Activated CD4-positive, alpha-beta memory T cell treated with anti-CD3 and anti-CD28 coated beads, Interleukin-2, amount 10 ng/mL, durations not matched to agents 7 days and 5 days (primary cell): Measurements from ENCODE around the gene BICRAL. TPM values are rescaled to one million over a fixed set of nuclear protein-coding genes. Genes with fewer than 3 reads are reported as not detected.

Experiments used
- CTCF ChIA-PET: fragments of 350-600 bp; sonication (Branson Sonifier 250); formaldehyde crosslinking; loops from one replicate; lab custom pipeline; 2021; ENCODE audit warnings: antibody characterized with exemption, inconsistent platforms; lab: Charles Lee
- POLR2A ChIA-PET: fragments of 350-600 bp; sonication (Branson Sonifier 250); formaldehyde crosslinking; loops from one replicate; lab custom pipeline; 2021; ENCODE audit warnings: antibody characterized with exemption; lab: Charles Lee
- DNase-seq: peaks from one replicate; pipeline ENCODE4 v3.0.0-alpha.2; 2020
- H3K27ac Mint-ChIP-seq: one replicate; pipeline ENCODE4 v1.8.0; 2021; ENCODE audit warnings: mild to moderate bottlenecking, mixed read lengths
- H3K27me3 Mint-ChIP-seq: one replicate; pipeline ENCODE4 v1.8.0; 2021; ENCODE audit warnings: mixed read lengths
- H3K36me3 Mint-ChIP-seq: one replicate; pipeline ENCODE4 v1.8.0; 2021; ENCODE audit warnings: low read depth, mixed read lengths
- H3K4me1 Mint-ChIP-seq: one replicate; pipeline ENCODE4 v1.8.0; 2021; ENCODE audit warnings: mixed read lengths
- H3K4me3 Mint-ChIP-seq: one replicate; pipeline ENCODE4 v1.8.0; 2021; ENCODE audit warnings: mild to moderate bottlenecking, mixed read lengths
- H3K9me3 Mint-ChIP-seq: one replicate; pipeline ENCODE4 v1.8.0; 2021; ENCODE audit warnings: mixed read lengths
- total RNA-seq, 2 experiments: library from RNA; stranded (reverse); gene quantifications; one replicate each; pipeline ENCODE4 v1.2.3, GENCODE V29; 2021

Gene BICRAL
- total RNA-seq, 2 experiments from 2014 or later, result 27.9 to 28.1 TPM

DNA sequence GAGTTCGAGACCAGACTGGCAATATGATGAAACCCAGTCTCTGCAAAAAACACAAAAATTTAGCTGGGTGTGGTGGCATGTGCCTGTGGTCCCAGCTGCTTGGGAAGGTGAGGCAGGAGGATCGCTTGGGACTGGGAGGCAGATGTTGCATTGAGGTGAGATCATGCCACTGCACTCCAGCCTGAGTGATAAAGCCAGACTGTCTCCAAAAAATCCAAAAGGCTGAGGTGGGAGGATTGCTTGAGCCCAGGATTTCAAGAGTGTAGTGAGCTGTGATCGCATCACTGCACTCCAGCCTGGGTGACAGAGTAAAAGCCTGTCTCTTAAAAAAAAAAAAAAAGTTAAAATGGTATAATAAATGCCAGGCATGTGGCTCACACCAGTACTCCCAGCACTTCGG, 132.7 kb downstream of the BICRAL start:
- CTCF ChIA-PET, result interaction anchor here (0.7 kb wide), 1 partner anchor 14 kb away, joined by 4 read pairs; no protein-coding TSS in a partner anchor
- POLR2A ChIA-PET, result interaction anchor here (3.6 kb wide), 1 partner anchor 15 kb away, joined by 11 read pairs; the partner anchor contains the start of gene CNPY3
- H3K27me3 Mint-ChIP-seq, result peaks cover 15% of the 10 kb centered on the region

DNA sequence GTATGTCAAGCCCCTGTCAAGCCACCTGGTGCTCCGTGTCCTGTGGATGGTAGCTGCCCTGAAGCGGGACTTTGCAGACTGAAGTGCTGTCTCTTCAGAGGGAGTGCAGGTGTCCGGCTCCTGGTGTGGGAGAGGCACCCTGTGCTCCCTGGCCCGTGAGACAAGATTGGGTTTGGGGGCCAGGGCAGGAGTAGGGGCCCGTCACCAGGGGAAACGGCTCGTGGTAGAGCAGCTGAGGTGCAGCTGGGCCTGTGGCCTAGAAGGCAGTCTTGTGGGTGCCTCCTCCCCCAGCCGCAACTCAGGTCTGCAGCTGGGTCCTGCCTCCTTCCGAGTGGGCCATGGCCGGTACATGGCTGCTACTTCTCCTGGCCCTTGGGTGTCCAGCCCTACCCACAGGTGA, 133.9 kb downstream of the BICRAL start, which contains the start of gene PTCRA:
Gene PTCRA (plus strand): TSS at position 322 of the 400 bp plus-strand sequence. CDS start 17 bp downstream, at position 339.
- no peak within 1 kb of the TSS for H3K4me3 Mint-ChIP-seq

More for the DNA sequence above, 132.7 kb downstream of the BICRAL start:
- DNase-seq, result no peak
- Mint-ChIP-seq H3K27ac (no peak overlapping the region), H3K4me1 (peaks cover 2% of the 10 kb centered on the region), H3K9me3 (no peaks in the 10 kb centered on the region), H3K36me3 (no peaks in the 10 kb centered on the region), H3K4me3 (no peak overlapping the region)

DNA sequence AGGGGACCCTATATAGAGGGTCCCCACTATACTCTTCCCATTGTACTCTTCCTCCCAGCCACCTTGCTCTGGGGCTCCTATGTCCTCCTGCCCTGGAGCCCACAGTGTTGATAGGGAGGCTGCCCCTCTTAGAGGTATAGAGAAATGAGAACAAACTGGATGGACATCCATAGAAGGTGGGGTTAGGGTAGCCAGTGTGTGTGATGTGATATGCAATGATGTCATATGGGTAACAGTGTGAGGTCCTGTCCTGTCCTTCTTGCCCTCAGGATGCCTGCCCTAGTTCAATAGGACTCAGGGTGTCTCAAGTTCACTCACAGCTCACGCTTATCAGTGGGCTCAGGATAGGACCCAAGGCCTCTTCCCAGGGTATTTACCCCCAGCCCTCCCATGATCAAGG, 134.4 kb downstream of the BICRAL start:
- H3K36me3 Mint-ChIP-seq, result no peaks in the 10 kb centered on the region

More for the DNA sequence above, 133.9 kb downstream of the BICRAL start, which contains the start of gene PTCRA:
- no peak for DNase-seq
- Mint-ChIP-seq H3K27me3 (peaks cover 15% of the 10 kb centered on the region), H3K27ac (no peak within 1 kb of the TSS), H3K4me1 (peaks cover 2% of the 10 kb centered on the region), H3K36me3 (no peaks in the 10 kb centered on the region), H3K9me3 (no peaks in the 10 kb centered on the region)
- ChIA-PET POLR2A (interaction anchor here (3.6 kb wide), 1 partner anchor 14 kb away, joined by 11 read pairs; the partner anchor contains the start of gene CNPY3), CTCF (interaction anchor here (0.7 kb wide), 1 partner anchor 98 kb away, joined by 3 read pairs; no protein-coding TSS in a partner anchor)

More for the DNA sequence above, 134.4 kb downstream of the BICRAL start:
- Mint-ChIP-seq H3K27me3 (peaks cover 12% of the 10 kb centered on the region), H3K27ac (no peak overlapping the region), H3K9me3 (no peaks in the 10 kb centered on the region), H3K4me3 (no peak overlapping the region), H3K4me1 (peaks cover under 1% of the 10 kb centered on the region)
- DNase-seq, result no peak
- POLR2A ChIA-PET, result interaction anchor here (3.6 kb wide), 1 partner anchor 13 kb away, joined by 11 read pairs; the partner anchor contains the start of gene CNPY3
- CTCF ChIA-PET, result interaction anchor here (1.2 kb wide), 1 partner anchor 13 kb away, joined by 3 read pairs; the partner anchor contains the start of gene CNPY3

Other genes with a start within 250 kb of the BICRAL start
- gene UBR2, start 218.0 kb upstream of the BICRAL start, total RNA-seq, result 10 to 100 TPM; 34.0 to 36.2 TPM
- gene PRPH2, start 59.5 kb upstream of the BICRAL start, total RNA-seq, result not detected
- 10 to 100 TPM; 33.7 to 34.9 TPM for gene TBCC, start 35.9 kb upstream of the BICRAL start, total RNA-seq
- 10 to 100 TPM; 71.4 to 74.2 TPM for gene RPL7L1, start 97.6 kb downstream of the BICRAL start, total RNA-seq
- not detected for gene PTCRA, start 134.0 kb downstream of the BICRAL start, total RNA-seq
- gene CNPY3, start 147.4 kb downstream of the BICRAL start, total RNA-seq, result 10 to 100 TPM; 51.1 to 53.2 TPM
- gene GNMT, start 178.7 kb downstream of the BICRAL start, total RNA-seq, result under 1 TPM; 0.38 to 0.60 TPM
- 10 to 100 TPM; 27.4 to 29.1 TPM for gene PEX6, start 197.1 kb downstream of the BICRAL start, total RNA-seq
- 10 to 100 TPM; 56.8 to 59.3 TPM for gene PPP2R5D, start 202.5 kb downstream of the BICRAL start, total RNA-seq
- 10 to 100 TPM; 56.6 to 60.6 TPM for gene MEA1, start 231.9 kb downstream of the BICRAL start, total RNA-seq
- 10 to 100 TPM; 64.6 to 68.7 TPM for gene KLHDC3, start 232.2 kb downstream of the BICRAL start, total RNA-seq
- 10 to 100 TPM; 59.2 to 60.4 TPM for gene RRP36, start 239.6 kb downstream of the BICRAL start, total RNA-seq